Thoracic aorta (tissue), 2 donors: ENCODE results near the gene JMJD8. TPM values are rescaled to one million over a fixed set of nuclear protein-coding genes. Genes with fewer than 3 reads are reported as not detected.

Experiments used
- ATAC-seq: fragments of 150-250 bp; one replicate; pipeline ENCODE4 v1.8.0; 2017; ENCODE audit warnings: low read depth; ENCODE audit not compliant: insufficient number of reproducible peaks, low FRiP score
- DNase-seq: peaks from one replicate; pipeline ENCODE4 v3.0.0-alpha.2; 2020; ENCODE audit warnings: low spot score
- H3K27ac ChIP-seq, 2 donors: fragments of 200-600 bp; sonication (generic); 1 replicate in 1 of 2; 2 replicates in 1 of 2; pipeline ENCODE4 v1.5.1; 2016; ENCODE audit warnings: mild to moderate bottlenecking in 2 of 2, moderate library complexity in 2 of 2
- H3K27me3 ChIP-seq: fragments of 200-600 bp; sonication (generic); replicated peaks from 2 replicates; pipeline ENCODE4 v1.6.0; 2016; ENCODE audit warnings: mild to moderate bottlenecking; ENCODE audit not compliant: insufficient read depth
- H3K36me3 ChIP-seq: fragments of 200-600 bp; sonication (generic); one replicate; pipeline ENCODE4 v1.5.1; 2016
- H3K4me1 ChIP-seq, 2 donors: fragments of 200-600 bp; sonication (generic); 1 replicate in 1 of 2; 2 replicates in 1 of 2; pipeline versions ENCODE4 v1.5.1 to v1.6.0; 2016; ENCODE audit warnings: low read depth in 2 of 2, mild to moderate bottlenecking in 1 of 2; ENCODE audit not compliant: control insufficient read depth in 1 of 2
- H3K4me3 ChIP-seq: fragments of 200-600 bp; sonication (generic); 2 replicates; pipeline ENCODE4 v1.5.1; 2016; ENCODE audit warnings: mild to moderate bottlenecking
- H3K9me3 ChIP-seq: fragments of 200-600 bp; sonication (generic); 2 replicates; pipeline ENCODE4 v1.5.1; 2016
- total RNA-seq, 2 donors: library from RNA; depleted of rRNA; stranded (reverse); fragments of >200 nt; gene quantifications; one replicate each; pipeline versions ENCODE4 v1.1.0 to v1.2.3, GENCODE V29; 2016
- TF ChIP-seq, protein P1 (sequence below): fragments of 200-600 bp; sonication (generic); IDR thresholded peaks from one replicate; pipeline ENCODE4 v1.5.1; 2019; ENCODE audit warnings: antibody characterized with exemption

JMJD8 gene
- total RNA-seq, 2 donors from 2014 or later: 98.7 to 128 TPM

DNA sequence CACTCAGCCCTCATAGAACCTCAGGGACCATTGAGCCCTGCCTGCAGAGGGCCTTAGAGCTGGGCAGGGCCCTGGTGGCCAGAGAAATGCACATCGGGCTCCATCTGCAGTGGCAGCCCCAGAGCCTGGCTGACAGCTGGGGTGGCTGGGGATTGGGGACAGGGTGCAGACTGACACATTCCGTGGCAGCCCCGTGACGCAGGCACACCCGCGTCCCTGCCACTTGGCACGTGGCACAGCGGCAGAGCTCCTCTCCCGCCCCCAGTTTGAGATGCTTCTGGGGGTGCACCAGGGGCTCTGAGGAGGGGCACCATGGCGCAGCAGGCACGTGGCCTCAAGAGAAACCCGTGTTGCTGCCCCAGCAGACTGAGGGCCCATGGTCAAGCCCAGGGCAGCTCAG, 19.3 kb upstream of the JMJD8 start:
- TF ChIP-seq, protein P1, sequence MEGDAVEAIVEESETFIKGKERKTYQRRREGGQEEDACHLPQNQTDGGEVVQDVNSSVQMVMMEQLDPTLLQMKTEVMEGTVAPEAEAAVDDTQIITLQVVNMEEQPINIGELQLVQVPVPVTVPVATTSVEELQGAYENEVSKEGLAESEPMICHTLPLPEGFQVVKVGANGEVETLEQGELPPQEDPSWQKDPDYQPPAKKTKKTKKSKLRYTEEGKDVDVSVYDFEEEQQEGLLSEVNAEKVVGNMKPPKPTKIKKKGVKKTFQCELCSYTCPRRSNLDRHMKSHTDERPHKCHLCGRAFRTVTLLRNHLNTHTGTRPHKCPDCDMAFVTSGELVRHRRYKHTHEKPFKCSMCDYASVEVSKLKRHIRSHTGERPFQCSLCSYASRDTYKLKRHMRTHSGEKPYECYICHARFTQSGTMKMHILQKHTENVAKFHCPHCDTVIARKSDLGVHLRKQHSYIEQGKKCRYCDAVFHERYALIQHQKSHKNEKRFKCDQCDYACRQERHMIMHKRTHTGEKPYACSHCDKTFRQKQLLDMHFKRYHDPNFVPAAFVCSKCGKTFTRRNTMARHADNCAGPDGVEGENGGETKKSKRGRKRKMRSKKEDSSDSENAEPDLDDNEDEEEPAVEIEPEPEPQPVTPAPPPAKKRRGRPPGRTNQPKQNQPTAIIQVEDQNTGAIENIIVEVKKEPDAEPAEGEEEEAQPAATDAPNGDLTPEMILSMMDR: no peak
- H3K4me3 ChIP-seq: no peak overlapping the region
- no peaks in the 10 kb centered on the region for H3K4me1 ChIP-seq
- no peak overlapping the region for H3K27ac ChIP-seq
- ATAC-seq (no peak), DNase-seq (no peak)
- no peaks in the 10 kb centered on the region for H3K36me3 ChIP-seq
- no peaks in the 10 kb centered on the region for H3K9me3 ChIP-seq
- H3K27me3 ChIP-seq: peaks cover 28% of the 10 kb centered on the region

DNA sequence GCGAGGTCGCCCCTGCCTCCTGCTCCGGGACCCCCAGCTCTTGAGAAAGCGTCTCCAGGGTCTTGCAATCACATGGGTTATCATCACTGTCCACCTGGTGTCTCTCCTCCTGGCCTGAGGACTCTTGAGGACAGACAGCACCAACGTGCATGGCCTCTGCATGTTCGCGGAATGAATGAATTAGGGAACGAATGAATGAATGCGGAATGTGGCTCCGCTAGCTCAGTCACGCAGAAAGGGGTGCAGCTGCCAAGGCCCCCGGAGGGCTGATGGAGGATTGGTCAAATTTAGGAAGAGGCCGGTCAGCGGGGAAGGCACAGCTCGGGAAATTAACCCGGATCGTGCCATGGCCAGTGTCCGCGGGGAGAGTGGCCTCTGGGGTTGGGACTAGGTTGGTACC, 18.2 kb upstream of the JMJD8 start:
- H3K36me3 ChIP-seq: no peaks in the 10 kb centered on the region
- no peak for ATAC-seq
- TF ChIP-seq, protein P1: no peak
- H3K4me1 ChIP-seq: no peaks in the 10 kb centered on the region
- H3K27me3 ChIP-seq: peaks cover 23% of the 10 kb centered on the region
- H3K27ac ChIP-seq: no peak overlapping the region
- no peak overlapping the region for H3K4me3 ChIP-seq
- H3K9me3 ChIP-seq: no peaks in the 10 kb centered on the region
- DNase-seq: no peak

GRCh38 chr16:700684-701584, 16.8 kb upstream of the JMJD8 start:
- peaks cover 19% of the 10 kb centered on the region for H3K27me3 ChIP-seq
- H3K36me3 ChIP-seq: no peaks in the 10 kb centered on the region
- H3K4me1 ChIP-seq: no peaks in the 10 kb centered on the region
- no peak overlapping the region for H3K27ac ChIP-seq
- no peak for DNase-seq
- ATAC-seq: no peak
- H3K9me3 ChIP-seq: no peaks in the 10 kb centered on the region
- no peak overlapping the region for H3K4me3 ChIP-seq
- TF ChIP-seq, protein P1: no peak

GRCh38 chr16:698911-699671, 15.0 kb upstream of the JMJD8 start:
- Histone ChIP-seq H3K36me3 (no peaks in the 10 kb centered on the region), H3K4me3 (no peak overlapping the region), H3K27ac (no peak overlapping the region), H3K9me3 (no peaks in the 10 kb centered on the region), H3K4me1 (peaks cover 4% of the 10 kb centered on the region in 2 donors), H3K27me3 (peaks cover 22% of the 10 kb centered on the region)
- TF ChIP-seq, protein P1: no peak
- DNase-seq: no peak
- ATAC-seq: no peak
